Measurements from ENCODE around the gene FZD10.

- TF ChIP-seq ZNF8 (CRISPR knock-in tag; IDR thresholded peaks at IDR 0.05) (no peak), ZFP3 (CRISPR knock-in tag; IDR thresholded peaks at IDR 0.05) (no peak), SNAI2 (CRISPR knock-in tag; IDR thresholded peaks at IDR 0.05) (no peak), CREB5 (CRISPR knock-in tag; IDR thresholded peaks at IDR 0.05; ENCODE audit: low read depth) (no peak), TCF4 (CRISPR knock-in tag; IDR thresholded peaks at IDR 0.05; ENCODE audit: borderline replicate concordance) (no peak), PATZ1 (CRISPR knock-in tag; IDR thresholded peaks at IDR 0.05; ENCODE audit: borderline replicate concordance) (no peak), POU6F1 (CRISPR knock-in tag; IDR thresholded peaks at IDR 0.05; ENCODE audit: borderline replicate concordance, low read depth) (no peak), PPARA (CRISPR knock-in tag; IDR thresholded peaks at IDR 0.05; ENCODE audit: borderline replicate concordance) (no peak), ARNTL (CRISPR knock-in tag; IDR thresholded peaks at IDR 0.05; ENCODE audit: borderline replicate concordance, low read depth) (no peak)
These were observed 639 bp downstream of the FZD10 start for GRCh38 chr12:130162745-130163460.

All from SK-N-SH treated with all-trans-retinoic acid at 6 μM for 48 hours (cell line).